Mesendoderm (in vitro differentiated cells): ENCODE measurements around the gene MRE11.

Experiments used
- DNase-seq: peaks from one replicate; pipeline ENCODE4 v3.0.0; 2013
- H2AK5ac ChIP-seq: 2 replicates; pipeline ENCODE4 v1.6.1; 2013; ENCODE audit warnings: low read length, inconsistent platforms
- H2BK120ac ChIP-seq: 2 replicates; pipeline ENCODE4 v1.6.1; 2013; ENCODE audit warnings: low read depth, mild to moderate bottlenecking, low read length, moderate library complexity, mixed read lengths
- H2BK15ac ChIP-seq: replicated peaks from 2 replicates; pipeline ENCODE4 v1.6.1; 2013; ENCODE audit warnings: low read depth, mild to moderate bottlenecking, moderate library complexity
- H2BK5ac ChIP-seq: 2 replicates; pipeline ENCODE4 v1.6.1; 2013; ENCODE audit warnings: low read length, inconsistent platforms
- H3K18ac ChIP-seq: 2 replicates; pipeline ENCODE4 v1.6.1; 2013; ENCODE audit warnings: mild to moderate bottlenecking, low read length, mixed read lengths
- H3K23ac ChIP-seq: one replicate; pipeline ENCODE4 v1.6.1; 2013; ENCODE audit warnings: low read length
- H3K27ac ChIP-seq: 2 replicates; pipeline ENCODE4 v1.5.1; 2013; ENCODE audit warnings: low read depth, mild to moderate bottlenecking, inconsistent platforms, low read length, moderate library complexity
- H3K27me3 ChIP-seq: 2 replicates; pipeline ENCODE4 v1.6.1; 2013; ENCODE audit warnings: low read length, control low read depth, mild to moderate bottlenecking, inconsistent platforms; ENCODE audit not compliant: insufficient read depth, poor library complexity
- H3K36me3 ChIP-seq: 2 replicates; pipeline ENCODE4 v1.6.1; 2013; ENCODE audit warnings: low read length, inconsistent platforms; ENCODE audit not compliant: control insufficient read depth, insufficient read depth
- H3K4ac ChIP-seq: one replicate; pipeline ENCODE4 v1.6.1; 2013; ENCODE audit warnings: low read depth, mild to moderate bottlenecking, low read length, moderate library complexity
- H3K4me1 ChIP-seq: 2 replicates; pipeline ENCODE4 v1.6.1; 2013; ENCODE audit warnings: low read depth, low read length, inconsistent platforms; ENCODE audit not compliant: control insufficient read depth
- H3K4me2 ChIP-seq: 2 replicates; pipeline ENCODE4 v1.6.1; 2013; ENCODE audit warnings: low read length
- H3K4me3 ChIP-seq: 2 replicates; pipeline ENCODE4 v1.5.1; 2013; ENCODE audit warnings: mild to moderate bottlenecking, low read length
- H3K56ac ChIP-seq: one replicate; pipeline ENCODE4 v1.6.1; 2013; ENCODE audit warnings: low read length
- H3K79me1 ChIP-seq: 2 replicates; pipeline ENCODE4 v1.6.1; 2013; ENCODE audit warnings: low read length, inconsistent platforms
- H3K79me2 ChIP-seq: 2 replicates; pipeline ENCODE4 v1.6.1; 2013; ENCODE audit warnings: mild to moderate bottlenecking, low read length; ENCODE audit not compliant: control insufficient read depth, insufficient read depth
- H3K9ac ChIP-seq: 2 replicates; pipeline ENCODE4 v1.6.1; 2013; ENCODE audit warnings: low read length, inconsistent platforms
- H4K5ac ChIP-seq: one replicate; pipeline ENCODE4 v1.6.1; 2013; ENCODE audit warnings: low read length
- H4K8ac ChIP-seq: one replicate; pipeline ENCODE4 v1.6.1; 2013; ENCODE audit warnings: low read depth, mild to moderate bottlenecking, control low read depth, low read length, moderate library complexity
- WGBS: extraction: QIAGEN DNeasy Blood & Tissue Kit; methylation state at CpG from one replicate; pipeline ENCODE4 v1.1.7; 2013; ENCODE audit warnings: low lambda C conversion rate, missing lambda C conversion rate; ENCODE audit not compliant: insufficient coverage; ENCODE audit errors: extremely low coverage; 5-methylcytosine and 5-hydroxymethylcytosine counted together

The MRE11 gene

GRCh38 chr11:94533206-94533605 lies 39.6 kb upstream of the MRE11 start:
- Histone ChIP-seq H4K8ac (no peak overlapping the region), H3K4me2 (no peak overlapping the region), H3K4me3 (no peak overlapping the region), H3K79me2 (no peaks in the 10 kb centered on the region), H2BK120ac (no peak overlapping the region), H3K23ac (no peak overlapping the region), H3K27me3 (no peaks in the 10 kb centered on the region), H2BK5ac (no peak overlapping the region), H3K36me3 (no peaks in the 10 kb centered on the region), H3K18ac (no peak overlapping the region), H3K4ac (no peak overlapping the region), H2AK5ac (no peak overlapping the region), H3K79me1 (no peaks in the 10 kb centered on the region), H3K9ac (no peak overlapping the region), H3K27ac (no peak overlapping the region), H3K56ac (no peak overlapping the region), H2BK15ac (no peak overlapping the region), H4K5ac (no peak overlapping the region), H3K4me1 (no peaks in the 10 kb centered on the region)
- WGBS, result no CpG with 5 or more reads among the region's 1 CpG
- no peak for DNase-seq

- Histone ChIP-seq H2AK5ac (no peak overlapping the region), H2BK15ac (no peak overlapping the region), H2BK120ac (no peak overlapping the region), H3K9ac (no peak overlapping the region), H3K4me1 (no peaks in the 10 kb centered on the region), H3K56ac (no peak overlapping the region), H3K4me3 (no peak overlapping the region), H3K27me3 (no peaks in the 10 kb centered on the region), H3K4me2 (no peak overlapping the region), H3K79me1 (no peaks in the 10 kb centered on the region), H3K36me3 (no peaks in the 10 kb centered on the region), H3K4ac (no peak overlapping the region), H2BK5ac (no peak overlapping the region), H4K8ac (no peak overlapping the region), H3K23ac (no peak overlapping the region), H3K18ac (no peak overlapping the region), H3K79me2 (no peaks in the 10 kb centered on the region), H3K27ac (no peak overlapping the region), H4K5ac (no peak overlapping the region)
- DNase-seq, result no peak
- WGBS, result no CpG with 5 or more reads among the region's 3 CpGs
Observed at GRCh38 chr11:94532211-94532610, 38.6 kb upstream of the MRE11 start.

- H3K27me3 ChIP-seq, result no peaks in the 10 kb centered on the region
- H2AK5ac ChIP-seq, result no peak overlapping the region
- H3K4me2 ChIP-seq, result no peak overlapping the region
- H3K56ac ChIP-seq, result no peak overlapping the region
- no peaks in the 10 kb centered on the region for H3K36me3 ChIP-seq
- H3K79me2 ChIP-seq, result no peaks in the 10 kb centered on the region
- H3K27ac ChIP-seq, result no peak overlapping the region
- H3K23ac ChIP-seq, result no peak overlapping the region
- no peak overlapping the region for H2BK5ac ChIP-seq
- no peaks in the 10 kb centered on the region for H3K4me1 ChIP-seq
- no peak overlapping the region for H4K5ac ChIP-seq
- no peak overlapping the region for H3K4ac ChIP-seq
- H3K9ac ChIP-seq, result no peak overlapping the region
- no peak overlapping the region for H4K8ac ChIP-seq
- H3K4me3 ChIP-seq, result no peak overlapping the region
- H2BK120ac ChIP-seq, result no peak overlapping the region
- no peaks in the 10 kb centered on the region for H3K79me1 ChIP-seq
- no peak for DNase-seq
- H2BK15ac ChIP-seq, result no peak overlapping the region
- H3K18ac ChIP-seq, result no peak overlapping the region
Observed at GRCh38 chr11:94528551-94528950, 34.9 kb upstream of the MRE11 start.

GRCh38 chr11:94526645-94527438 lies 33.2 kb upstream of the MRE11 start:
- H3K23ac ChIP-seq, result no peak overlapping the region
- H2BK5ac ChIP-seq, result no peak overlapping the region

GRCh38 chr11:94525546-94526324 lies 32.1 kb upstream of the MRE11 start:
- Histone ChIP-seq H3K27ac (no peak overlapping the region), H3K4ac (no peak overlapping the region), H4K8ac (no peak overlapping the region), H3K18ac (no peak overlapping the region), H3K9ac (no peak overlapping the region), H2BK5ac (no peak overlapping the region), H4K5ac (no peak overlapping the region), H3K4me2 (no peak overlapping the region), H3K36me3 (no peaks in the 10 kb centered on the region), H2AK5ac (no peak overlapping the region), H3K4me3 (no peak overlapping the region), H2BK120ac (no peak overlapping the region), H3K56ac (no peak overlapping the region), H3K79me1 (no peaks in the 10 kb centered on the region), H3K27me3 (no peaks in the 10 kb centered on the region), H2BK15ac (no peak overlapping the region), H3K79me2 (no peaks in the 10 kb centered on the region), H3K23ac (no peak overlapping the region), H3K4me1 (no peaks in the 10 kb centered on the region)
- whole genome bisulfite sequencing, result no CpG with 5 or more reads among the region's 5 CpGs
- no peak for DNase-seq

More at GRCh38 chr11:94526645-94527438, 33.2 kb upstream of the MRE11 start:
- H3K4me2 ChIP-seq, result no peak overlapping the region
- H3K18ac ChIP-seq, result no peak overlapping the region
- no peaks in the 10 kb centered on the region for H3K27me3 ChIP-seq
- no CpG with 5 or more reads among the region's 4 CpGs for WGBS
- no peak for DNase-seq
- H3K79me1 ChIP-seq, result no peaks in the 10 kb centered on the region
- H2BK120ac ChIP-seq, result no peak overlapping the region
- no peak overlapping the region for H2AK5ac ChIP-seq
- H3K9ac ChIP-seq, result no peak overlapping the region
- no peak overlapping the region for H3K56ac ChIP-seq
- no peak overlapping the region for H4K5ac ChIP-seq
- H3K4me3 ChIP-seq, result no peak overlapping the region
- no peaks in the 10 kb centered on the region for H3K4me1 ChIP-seq
- no peak overlapping the region for H4K8ac ChIP-seq
- no peaks in the 10 kb centered on the region for H3K79me2 ChIP-seq
- no peak overlapping the region for H3K27ac ChIP-seq
- no peaks in the 10 kb centered on the region for H3K36me3 ChIP-seq
- H3K4ac ChIP-seq, result no peak overlapping the region
- H2BK15ac ChIP-seq, result no peak overlapping the region
